GM12874 (cell line): ENCODE measurements around the gene MALAT1.

ENCODE experiments used
- TF ChIP-seq, protein P1 (sequence below): IDR thresholded peaks from 2 replicates; pipeline ENCODE4 v1.5.1; 2011; ENCODE audit warnings: low read depth, mild to moderate bottlenecking, control low read depth, low read length, moderate library complexity; ENCODE audit not compliant: insufficient read depth

Gene MALAT1

DNA sequence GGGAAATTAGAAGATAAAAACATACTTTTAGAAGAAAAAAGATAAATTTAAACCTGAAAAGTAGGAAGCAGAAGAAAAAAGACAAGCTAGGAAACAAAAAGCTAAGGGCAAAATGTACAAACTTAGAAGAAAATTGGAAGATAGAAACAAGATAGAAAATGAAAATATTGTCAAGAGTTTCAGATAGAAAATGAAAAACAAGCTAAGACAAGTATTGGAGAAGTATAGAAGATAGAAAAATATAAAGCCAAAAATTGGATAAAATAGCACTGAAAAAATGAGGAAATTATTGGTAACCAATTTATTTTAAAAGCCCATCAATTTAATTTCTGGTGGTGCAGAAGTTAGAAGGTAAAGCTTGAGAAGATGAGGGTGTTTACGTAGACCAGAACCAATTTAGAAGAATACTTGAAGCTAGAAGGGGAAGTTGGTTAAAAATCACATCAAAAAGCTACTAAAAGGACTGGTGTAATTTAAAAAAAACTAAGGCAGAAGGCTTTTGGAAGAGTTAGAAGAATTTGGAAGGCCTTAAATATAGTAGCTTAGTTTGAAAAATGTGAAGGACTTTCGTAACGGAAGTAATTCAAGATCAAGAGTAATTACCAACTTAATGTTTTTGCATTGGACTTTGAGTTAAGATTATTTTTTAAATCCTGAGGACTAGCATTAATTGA lies 1.0 kb downstream of the MALAT1 start:
- TF ChIP-seq, protein P1, sequence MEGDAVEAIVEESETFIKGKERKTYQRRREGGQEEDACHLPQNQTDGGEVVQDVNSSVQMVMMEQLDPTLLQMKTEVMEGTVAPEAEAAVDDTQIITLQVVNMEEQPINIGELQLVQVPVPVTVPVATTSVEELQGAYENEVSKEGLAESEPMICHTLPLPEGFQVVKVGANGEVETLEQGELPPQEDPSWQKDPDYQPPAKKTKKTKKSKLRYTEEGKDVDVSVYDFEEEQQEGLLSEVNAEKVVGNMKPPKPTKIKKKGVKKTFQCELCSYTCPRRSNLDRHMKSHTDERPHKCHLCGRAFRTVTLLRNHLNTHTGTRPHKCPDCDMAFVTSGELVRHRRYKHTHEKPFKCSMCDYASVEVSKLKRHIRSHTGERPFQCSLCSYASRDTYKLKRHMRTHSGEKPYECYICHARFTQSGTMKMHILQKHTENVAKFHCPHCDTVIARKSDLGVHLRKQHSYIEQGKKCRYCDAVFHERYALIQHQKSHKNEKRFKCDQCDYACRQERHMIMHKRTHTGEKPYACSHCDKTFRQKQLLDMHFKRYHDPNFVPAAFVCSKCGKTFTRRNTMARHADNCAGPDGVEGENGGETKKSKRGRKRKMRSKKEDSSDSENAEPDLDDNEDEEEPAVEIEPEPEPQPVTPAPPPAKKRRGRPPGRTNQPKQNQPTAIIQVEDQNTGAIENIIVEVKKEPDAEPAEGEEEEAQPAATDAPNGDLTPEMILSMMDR: no peak

DNA sequence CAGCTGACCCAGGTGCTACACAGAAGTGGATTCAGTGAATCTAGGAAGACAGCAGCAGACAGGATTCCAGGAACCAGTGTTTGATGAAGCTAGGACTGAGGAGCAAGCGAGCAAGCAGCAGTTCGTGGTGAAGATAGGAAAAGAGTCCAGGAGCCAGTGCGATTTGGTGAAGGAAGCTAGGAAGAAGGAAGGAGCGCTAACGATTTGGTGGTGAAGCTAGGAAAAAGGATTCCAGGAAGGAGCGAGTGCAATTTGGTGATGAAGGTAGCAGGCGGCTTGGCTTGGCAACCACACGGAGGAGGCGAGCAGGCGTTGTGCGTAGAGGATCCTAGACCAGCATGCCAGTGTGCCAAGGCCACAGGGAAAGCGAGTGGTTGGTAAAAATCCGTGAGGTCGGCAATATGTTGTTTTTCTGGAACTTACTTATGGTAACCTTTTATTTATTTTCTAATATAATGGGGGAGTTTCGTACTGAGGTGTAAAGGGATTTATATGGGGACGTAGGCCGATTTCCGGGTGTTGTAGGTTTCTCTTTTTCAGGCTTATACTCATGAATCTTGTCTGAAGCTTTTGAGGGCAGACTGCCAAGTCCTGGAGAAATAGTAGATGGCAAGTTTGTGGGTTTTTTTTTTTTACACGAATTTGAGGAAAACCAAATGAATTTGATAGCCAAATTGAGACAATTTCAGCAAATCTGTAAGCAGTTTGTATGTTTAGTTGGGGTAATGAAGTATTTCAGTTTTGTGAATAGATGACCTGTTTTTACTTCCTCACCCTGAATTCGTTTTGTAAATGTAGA lies 1.7 kb downstream of the MALAT1 start:
- TF ChIP-seq, protein P1: no peak

DNA sequence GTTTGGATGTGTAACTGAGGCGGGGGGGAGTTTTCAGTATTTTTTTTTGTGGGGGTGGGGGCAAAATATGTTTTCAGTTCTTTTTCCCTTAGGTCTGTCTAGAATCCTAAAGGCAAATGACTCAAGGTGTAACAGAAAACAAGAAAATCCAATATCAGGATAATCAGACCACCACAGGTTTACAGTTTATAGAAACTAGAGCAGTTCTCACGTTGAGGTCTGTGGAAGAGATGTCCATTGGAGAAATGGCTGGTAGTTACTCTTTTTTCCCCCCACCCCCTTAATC lies 2.3 kb downstream of the MALAT1 start:
- TF ChIP-seq, protein P1: no peak

DNA sequence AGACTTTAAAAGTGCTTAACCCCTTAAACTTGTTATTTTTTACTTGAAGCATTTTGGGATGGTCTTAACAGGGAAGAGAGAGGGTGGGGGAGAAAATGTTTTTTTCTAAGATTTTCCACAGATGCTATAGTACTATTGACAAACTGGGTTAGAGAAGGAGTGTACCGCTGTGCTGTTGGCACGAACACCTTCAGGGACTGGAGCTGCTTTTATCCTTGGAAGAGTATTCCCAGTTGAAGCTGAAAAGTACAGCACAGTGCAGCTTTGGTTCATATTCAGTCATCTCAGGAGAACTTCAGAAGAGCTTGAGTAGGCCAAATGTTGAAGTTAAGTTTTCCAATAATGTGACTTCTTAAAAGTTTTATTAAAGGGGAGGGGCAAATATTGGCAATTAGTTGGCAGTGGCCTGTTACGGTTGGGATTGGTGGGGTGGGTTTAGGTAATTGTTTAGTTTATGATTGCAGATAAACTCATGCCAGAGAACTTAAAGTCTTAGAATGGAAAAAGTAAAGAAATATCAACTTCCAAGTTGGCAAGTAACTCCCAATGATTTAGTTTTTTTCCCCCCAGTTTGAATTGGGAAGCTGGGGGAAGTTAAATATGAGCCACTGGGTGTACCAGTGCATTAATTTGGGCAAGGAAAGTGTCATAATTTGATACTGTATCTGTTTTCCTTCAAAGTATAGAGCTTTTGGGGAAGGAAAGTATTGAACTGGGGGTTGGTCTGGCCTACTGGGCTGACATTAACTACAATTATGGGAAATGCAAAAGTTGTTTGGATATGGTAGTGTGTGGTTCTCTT lies 2.8 kb downstream of the MALAT1 start:
- TF ChIP-seq, protein P1: no peak

DNA sequence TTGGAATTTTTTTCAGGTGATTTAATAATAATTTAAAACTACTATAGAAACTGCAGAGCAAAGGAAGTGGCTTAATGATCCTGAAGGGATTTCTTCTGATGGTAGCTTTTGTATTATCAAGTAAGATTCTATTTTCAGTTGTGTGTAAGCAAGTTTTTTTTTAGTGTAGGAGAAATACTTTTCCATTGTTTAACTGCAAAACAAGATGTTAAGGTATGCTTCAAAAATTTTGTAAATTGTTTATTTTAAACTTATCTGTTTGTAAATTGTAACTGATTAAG lies 3.4 kb downstream of the MALAT1 start:
- TF ChIP-seq, protein P1: no peak

DNA sequence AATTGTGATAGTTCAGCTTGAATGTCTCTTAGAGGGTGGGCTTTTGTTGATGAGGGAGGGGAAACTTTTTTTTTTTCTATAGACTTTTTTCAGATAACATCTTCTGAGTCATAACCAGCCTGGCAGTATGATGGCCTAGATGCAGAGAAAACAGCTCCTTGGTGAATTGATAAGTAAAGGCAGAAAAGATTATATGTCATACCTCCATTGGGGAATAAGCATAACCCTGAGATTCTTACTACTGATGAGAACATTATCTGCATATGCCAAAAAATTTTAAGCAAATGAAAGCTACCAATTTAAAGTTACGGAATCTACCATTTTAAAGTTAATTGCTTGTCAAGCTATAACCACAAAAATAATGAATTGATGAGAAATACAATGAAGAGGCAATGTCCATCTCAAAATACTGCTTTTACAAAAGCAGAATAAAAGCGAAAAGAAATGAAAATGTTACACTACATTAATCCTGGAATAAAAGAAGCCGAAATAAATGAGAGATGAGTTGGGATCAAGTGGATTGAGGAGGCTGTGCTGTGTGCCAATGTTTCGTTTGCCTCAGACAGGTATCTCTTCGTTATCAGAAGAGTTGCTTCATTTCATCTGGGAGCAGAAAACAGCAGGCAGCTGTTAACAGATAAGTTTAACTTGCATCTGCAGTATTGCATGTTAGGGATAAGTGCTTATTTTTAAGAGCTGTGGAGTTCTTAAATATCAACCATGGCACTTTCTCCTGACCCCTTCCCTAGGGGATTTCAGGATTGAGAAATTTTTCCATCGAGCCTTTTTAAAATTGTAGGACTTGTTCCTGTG lies 3.9 kb downstream of the MALAT1 start:
- TF ChIP-seq, protein P1: no peak

DNA sequence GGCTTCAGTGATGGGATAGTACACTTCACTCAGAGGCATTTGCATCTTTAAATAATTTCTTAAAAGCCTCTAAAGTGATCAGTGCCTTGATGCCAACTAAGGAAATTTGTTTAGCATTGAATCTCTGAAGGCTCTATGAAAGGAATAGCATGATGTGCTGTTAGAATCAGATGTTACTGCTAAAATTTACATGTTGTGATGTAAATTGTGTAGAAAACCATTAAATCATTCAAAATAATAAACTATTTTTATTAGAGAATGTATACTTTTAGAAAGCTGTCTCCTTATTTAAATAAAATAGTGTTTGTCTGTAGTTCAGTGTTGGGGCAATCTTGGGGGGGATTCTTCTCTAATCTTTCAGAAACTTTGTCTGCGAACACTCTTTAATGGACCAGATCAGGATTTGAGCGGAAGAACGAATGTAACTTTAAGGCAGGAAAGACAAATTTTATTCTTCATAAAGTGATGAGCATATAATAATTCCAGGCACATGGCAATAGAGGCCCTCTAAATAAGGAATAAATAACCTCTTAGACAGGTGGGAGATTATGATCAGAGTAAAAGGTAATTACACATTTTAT lies 4.6 kb downstream of the MALAT1 start:
- TF ChIP-seq, protein P1: no peak
